PC-9 (cell line): Measurements from ENCODE around the gene ATP2B2. TPM values are rescaled to one million over a fixed set of nuclear protein-coding genes. Genes with fewer than 3 reads are reported as not detected.

Experiments
- BruUV-seq: library from RNA; stranded (reverse); fragments of 400-500 nt; replicated peaks from 2 replicates; lab custom pipeline; 2021; lab: Mats Ljungman, UMichigan
- CTCF ChIA-PET: fragments of 300-600 bp; sonication (Branson Sonifier 250); formaldehyde crosslinking; loops from one replicate; lab custom pipeline; 2022; ENCODE audit warnings: antibody characterized with exemption; lab: Charles Lee
- POLR2A ChIA-PET: fragments of 300-600 bp; sonication (Branson Sonifier 250); formaldehyde crosslinking; loops from one replicate; lab custom pipeline; 2022; ENCODE audit warnings: antibody characterized with exemption; ENCODE audit not compliant: unreplicated experiment; lab: Charles Lee
- DNase-seq, 2 experiments: peaks; one replicate each; pipeline versions ENCODE4 v3.0.0 to v3.0.0-alpha.2; 2015 to 2022; ENCODE audit warnings: mixed read lengths in 1 of 2
- H2AFZ ChIP-seq: fragments of 200-600 bp; sonication (generic); 2 replicates; pipeline ENCODE4 v1.8.1; 2017; ENCODE audit warnings: antibody characterized with exemption
- H3F3A ChIP-seq: fragments of 200-600 bp; sonication (generic); 2 replicates; pipeline ENCODE4 v1.8.1; 2017; ENCODE audit warnings: antibody characterized with exemption, mild to moderate bottlenecking, low read depth; ENCODE audit not compliant: insufficient read depth
- H3K27ac ChIP-seq: fragments of 200-600 bp; sonication (generic); 2 replicates; pipeline ENCODE4 v1.6.1; 2016; ENCODE audit warnings: mixed run types
- H3K27me3 ChIP-seq: fragments of 200-600 bp; sonication (generic); 2 replicates; pipeline ENCODE4 v1.6.1; 2016; ENCODE audit warnings: low read depth, mixed run types; ENCODE audit not compliant: insufficient read depth
- H3K36me3 ChIP-seq: fragments of 200-600 bp; sonication (generic); 2 replicates; pipeline ENCODE4 v1.6.1; 2016; ENCODE audit warnings: low read depth, mixed run types
- H3K4me1 ChIP-seq: fragments of 200-600 bp; sonication (generic); replicated peaks from 2 replicates; pipeline ENCODE4 v1.6.1; 2016; ENCODE audit warnings: mixed run types; ENCODE audit not compliant: insufficient read depth
- H3K4me2 ChIP-seq: fragments of 200-600 bp; sonication (generic); 2 replicates; pipeline ENCODE4 v1.6.1; 2017; ENCODE audit warnings: mixed run types
- H3K4me3 ChIP-seq: fragments of 200-600 bp; sonication (generic); 2 replicates; pipeline ENCODE4 v1.6.1; 2016; ENCODE audit warnings: mixed run types
- H3K79me2 ChIP-seq: fragments of 200-600 bp; sonication (generic); 2 replicates; pipeline ENCODE4 v1.6.1; 2017; ENCODE audit warnings: low read depth, mixed run types
- H3K9me2 ChIP-seq: fragments of 200-600 bp; sonication (generic); 2 replicates; pipeline ENCODE4 v1.8.1; 2017; ENCODE audit warnings: mild to moderate bottlenecking; ENCODE audit not compliant: insufficient read depth
- H3K9me3 ChIP-seq: fragments of 200-600 bp; sonication (generic); 2 replicates; pipeline ENCODE4 v1.8.1; 2016; ENCODE audit warnings: low read depth; ENCODE audit not compliant: insufficient read depth
- H4K20me1 ChIP-seq: fragments of 200-600 bp; sonication (generic); 2 replicates; pipeline ENCODE4 v1.8.1; 2017; ENCODE audit not compliant: insufficient read depth
- EZH2 ChIP-seq: fragments of 200-600 bp; sonication (generic); IDR thresholded peaks from 2 replicates; pipeline ENCODE4 v1.8.0; 2017; ENCODE audit warnings: antibody characterized with exemption, low read depth
- intact Hi-C: fragments of 100-400 bp; cut with micrococcal nuclease; formaldehyde crosslinking; loops from one replicate; pipeline ENCODE4 v1.10.0; 2022; ENCODE audit not compliant: unreplicated experiment
- total RNA-seq: library from RNA; stranded (reverse); gene quantifications from 2 replicates; pipeline ENCODE4 v1.2.3, GENCODE V29; 2021
- TF ChIP-seq, protein P1 (sequence below): fragments of 200-600 bp; sonication (generic); conservative IDR thresholded peaks from 2 replicates; pipeline ENCODE4 v1.6.1; 2017; ENCODE audit warnings: mixed run types, antibody characterized with exemption, mild to moderate bottlenecking, moderate library complexity

The ATP2B2 gene
- total RNA-seq, 1 experiment from 2014 or later, result not detected

DNA sequence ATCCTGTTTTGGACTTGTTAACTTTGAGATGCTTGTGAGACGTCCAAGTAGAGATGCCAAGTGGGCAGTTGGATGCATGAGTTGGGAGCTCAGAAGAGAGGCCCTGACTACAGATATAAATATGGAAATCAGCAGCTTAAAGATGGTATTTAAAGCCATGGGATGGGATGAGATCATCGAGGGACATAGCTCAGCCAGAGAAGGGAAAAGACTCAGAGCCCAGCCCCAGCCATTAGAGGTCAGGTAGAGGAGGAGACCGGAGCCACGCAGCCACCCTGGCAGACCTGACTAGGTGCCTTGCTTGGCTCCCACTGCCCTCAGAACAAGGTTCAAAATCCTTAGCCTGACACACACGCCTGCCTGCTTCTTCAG lies 31.1 kb downstream of the ATP2B2 start:
- CTCF ChIA-PET, result no interaction called here

DNA sequence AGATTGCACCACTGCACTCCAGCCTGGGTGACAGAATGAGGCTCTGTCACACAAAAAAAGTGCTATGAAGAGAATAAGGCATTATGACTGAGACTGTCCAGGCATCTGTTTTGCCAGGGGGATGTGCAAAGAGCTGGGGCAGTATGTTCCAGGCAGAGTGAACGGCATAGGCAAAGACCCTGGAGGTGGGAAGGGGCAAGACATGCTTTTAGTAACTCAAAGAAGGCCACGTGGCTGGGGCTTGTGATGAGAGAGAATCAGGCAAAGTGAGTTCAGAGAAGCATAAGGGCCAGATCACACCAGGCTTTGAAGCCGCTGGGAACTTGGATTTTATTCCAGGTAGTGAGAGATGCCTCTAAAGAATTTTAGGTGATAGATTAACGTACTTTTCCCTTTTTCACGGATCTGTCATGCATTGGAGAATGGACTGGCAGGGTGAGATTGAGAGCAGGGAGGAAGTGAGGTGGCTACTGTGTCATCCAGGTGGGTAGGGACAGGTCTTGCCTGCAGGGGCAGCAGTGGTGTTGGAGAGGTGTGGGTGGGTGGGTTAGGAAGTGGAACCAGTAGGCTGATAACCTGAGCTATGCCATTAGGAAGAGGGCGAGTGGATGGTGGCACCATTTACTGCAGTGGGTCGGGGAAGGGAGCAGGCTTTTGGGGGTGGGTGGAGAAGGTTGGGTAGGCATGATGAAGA lies 31.7 kb downstream of the ATP2B2 start:
- H3K4me2 ChIP-seq, result no peak overlapping the region
- no peaks in the 10 kb centered on the region for H3K36me3 ChIP-seq
- intact Hi-C loops, result no loop called here
- H3K4me3 ChIP-seq, result no peak overlapping the region
- DNase-seq, result no peak
- ChIA-PET POLR2A (no interaction called here), CTCF (no interaction called here)
- H4K20me1 ChIP-seq, result no peaks in the 10 kb centered on the region
- no peaks in the 10 kb centered on the region for H3K79me2 ChIP-seq
- no peaks in the 10 kb centered on the region for H3F3A ChIP-seq
- H3K9me2 ChIP-seq, result no peaks in the 10 kb centered on the region
- H3K9me3 ChIP-seq, result no peaks in the 10 kb centered on the region
- no TSS peak for BruUV-seq
- no peak for TF ChIP-seq EZH2
- TF ChIP-seq, protein P1, sequence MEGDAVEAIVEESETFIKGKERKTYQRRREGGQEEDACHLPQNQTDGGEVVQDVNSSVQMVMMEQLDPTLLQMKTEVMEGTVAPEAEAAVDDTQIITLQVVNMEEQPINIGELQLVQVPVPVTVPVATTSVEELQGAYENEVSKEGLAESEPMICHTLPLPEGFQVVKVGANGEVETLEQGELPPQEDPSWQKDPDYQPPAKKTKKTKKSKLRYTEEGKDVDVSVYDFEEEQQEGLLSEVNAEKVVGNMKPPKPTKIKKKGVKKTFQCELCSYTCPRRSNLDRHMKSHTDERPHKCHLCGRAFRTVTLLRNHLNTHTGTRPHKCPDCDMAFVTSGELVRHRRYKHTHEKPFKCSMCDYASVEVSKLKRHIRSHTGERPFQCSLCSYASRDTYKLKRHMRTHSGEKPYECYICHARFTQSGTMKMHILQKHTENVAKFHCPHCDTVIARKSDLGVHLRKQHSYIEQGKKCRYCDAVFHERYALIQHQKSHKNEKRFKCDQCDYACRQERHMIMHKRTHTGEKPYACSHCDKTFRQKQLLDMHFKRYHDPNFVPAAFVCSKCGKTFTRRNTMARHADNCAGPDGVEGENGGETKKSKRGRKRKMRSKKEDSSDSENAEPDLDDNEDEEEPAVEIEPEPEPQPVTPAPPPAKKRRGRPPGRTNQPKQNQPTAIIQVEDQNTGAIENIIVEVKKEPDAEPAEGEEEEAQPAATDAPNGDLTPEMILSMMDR, result no peak
- no peaks in the 10 kb centered on the region for H3K4me1 ChIP-seq
- no peak overlapping the region for H3K27ac ChIP-seq
- H3K27me3 ChIP-seq, result peaks cover 93% of the 10 kb centered on the region
- H2AFZ ChIP-seq, result no peak overlapping the region

More for the DNA sequence above, 31.1 kb downstream of the ATP2B2 start:
- DNase-seq, result no peak
- no peaks in the 10 kb centered on the region for H3K9me3 ChIP-seq
- intact Hi-C loops, result no loop called here
- H3K79me2 ChIP-seq, result no peaks in the 10 kb centered on the region
- H3F3A ChIP-seq, result no peaks in the 10 kb centered on the region
- peaks cover 91% of the 10 kb centered on the region for H3K27me3 ChIP-seq
- no TSS peak for BruUV-seq
- POLR2A ChIA-PET, result no interaction called here
- H3K27ac ChIP-seq, result no peak overlapping the region
- H3K4me1 ChIP-seq, result no peaks in the 10 kb centered on the region
- H3K9me2 ChIP-seq, result no peaks in the 10 kb centered on the region
- no peak overlapping the region for H2AFZ ChIP-seq
- no peak overlapping the region for H3K4me2 ChIP-seq
- no peak overlapping the region for H3K4me3 ChIP-seq
- TF ChIP-seq, protein P1, result no peak
- no peak for TF ChIP-seq EZH2
- no peaks in the 10 kb centered on the region for H3K36me3 ChIP-seq
- H4K20me1 ChIP-seq, result no peaks in the 10 kb centered on the region

GRCh38 chr3:10472877-10473440 lies 32.4 kb downstream of the ATP2B2 start:
- H3K4me3 ChIP-seq, result no peak overlapping the region
- CTCF ChIA-PET, result no interaction called here
- H3K27ac ChIP-seq, result no peak overlapping the region
- H3K9me2 ChIP-seq, result no peaks in the 10 kb centered on the region
- POLR2A ChIA-PET, result no interaction called here
- TF ChIP-seq, protein P1, result no peak
- no peak for TF ChIP-seq EZH2
- no peaks in the 10 kb centered on the region for H3K36me3 ChIP-seq
- no peaks in the 10 kb centered on the region for H4K20me1 ChIP-seq
- DNase-seq, result no peak
- no peaks in the 10 kb centered on the region for H3K4me1 ChIP-seq
- H3K79me2 ChIP-seq, result no peaks in the 10 kb centered on the region
- intact Hi-C loops, result no loop called here
- no peaks in the 10 kb centered on the region for H3F3A ChIP-seq
- H2AFZ ChIP-seq, result no peak overlapping the region
- no TSS peak for BruUV-seq
- H3K4me2 ChIP-seq, result no peak overlapping the region
- no peaks in the 10 kb centered on the region for H3K9me3 ChIP-seq
- H3K27me3 ChIP-seq, result peaks cover 95% of the 10 kb centered on the region
